GM21576 (cell line): ENCODE results near the gene RAB10.
"Not testable (repeated sequence)": the region's sequence is repeated elsewhere in the genome, so short reads cannot be mapped to it uniquely, and the experiment has no call there.

Experiments
- ATAC-seq: cut with Tn5 transposase; IDR thresholded peaks from one replicate; pipeline ENCODE4 v1.9.1; 2021; ENCODE audit warnings: mild to moderate bottlenecking, moderate library complexity; ENCODE audit not compliant: unreplicated experiment

RAB10 gene

DNA sequence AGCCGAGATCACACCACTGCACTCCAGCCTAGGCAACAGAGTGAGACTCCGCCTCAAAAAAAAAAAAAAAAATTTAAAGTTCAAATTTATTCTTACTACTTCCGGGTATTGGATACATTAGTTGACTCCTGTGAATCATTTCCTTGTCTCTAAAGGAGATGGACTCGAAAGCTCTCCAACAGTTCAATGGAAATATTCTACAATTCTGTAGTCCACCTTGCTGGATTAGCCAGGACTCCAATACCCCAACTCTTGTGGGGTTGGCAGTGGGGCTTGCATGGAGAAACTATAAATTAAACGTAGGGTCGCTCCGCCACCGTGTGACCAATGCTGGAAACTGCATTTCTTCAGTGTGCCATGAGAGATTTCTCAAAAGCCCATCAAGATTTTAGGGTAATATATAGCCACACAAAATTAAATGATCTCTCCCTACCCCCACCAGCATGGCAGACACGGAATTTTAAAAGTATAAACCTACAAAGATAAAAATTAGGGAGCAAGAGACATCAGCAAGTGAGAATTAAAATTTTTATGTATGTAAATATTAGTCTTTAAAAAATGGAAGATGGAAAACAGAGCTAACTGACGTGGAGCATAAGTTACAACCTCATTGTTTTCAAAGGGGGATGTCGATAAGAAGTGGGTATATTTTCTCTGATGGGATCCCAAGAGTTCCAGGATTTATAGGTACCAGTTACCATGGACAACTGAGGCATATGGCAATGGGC lies 111.2 kb downstream of the RAB10 start:
- ATAC-seq = no peak

DNA sequence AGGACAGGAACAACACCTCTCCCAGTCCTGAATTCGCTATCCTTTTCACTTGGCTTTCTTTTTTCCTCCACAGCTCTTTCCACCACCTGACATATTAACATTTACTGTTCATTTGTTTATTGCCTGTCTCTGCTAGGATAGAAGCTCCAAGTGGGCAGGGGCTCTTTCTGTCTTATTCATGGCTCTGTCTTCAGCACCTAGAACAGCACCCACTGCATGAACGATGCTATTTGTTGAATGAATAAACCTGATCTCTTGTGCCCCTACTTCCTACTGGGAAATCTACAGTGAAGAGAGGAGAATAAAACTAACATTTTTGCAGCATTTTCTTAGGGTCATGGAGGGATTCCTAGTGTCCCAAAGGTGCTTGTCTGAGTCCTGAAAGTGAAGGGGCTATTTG lies 114.6 kb downstream of the RAB10 start:
- no peak for ATAC-seq

GRCh38 chr2:26150243-26150642 lies 116.4 kb downstream of the RAB10 start:
- ATAC-seq = no peak

GRCh38 chr2:26157580-26157979 lies 123.7 kb downstream of the RAB10 start:
- no peak for ATAC-seq

DNA sequence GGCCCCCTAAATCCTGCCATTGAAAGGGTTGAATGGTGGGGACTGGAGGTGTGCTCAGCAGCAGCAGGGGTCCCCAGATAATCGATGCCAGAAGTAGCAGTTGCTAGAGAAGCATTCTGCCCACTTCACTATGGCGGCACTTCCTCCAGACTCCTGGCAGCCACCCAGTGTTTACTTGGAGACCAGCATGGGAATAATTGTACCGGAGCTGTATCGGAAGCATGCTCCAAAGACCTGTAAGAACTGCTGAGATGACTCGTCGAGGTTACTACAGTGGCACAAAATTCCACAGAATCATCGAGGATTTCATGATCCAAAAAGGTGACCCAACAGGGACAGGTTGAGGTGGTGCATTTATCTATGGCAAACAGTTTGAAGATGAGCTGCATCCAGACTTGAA lies 128.0 kb downstream of the RAB10 start:
- no peak for ATAC-seq

DNA sequence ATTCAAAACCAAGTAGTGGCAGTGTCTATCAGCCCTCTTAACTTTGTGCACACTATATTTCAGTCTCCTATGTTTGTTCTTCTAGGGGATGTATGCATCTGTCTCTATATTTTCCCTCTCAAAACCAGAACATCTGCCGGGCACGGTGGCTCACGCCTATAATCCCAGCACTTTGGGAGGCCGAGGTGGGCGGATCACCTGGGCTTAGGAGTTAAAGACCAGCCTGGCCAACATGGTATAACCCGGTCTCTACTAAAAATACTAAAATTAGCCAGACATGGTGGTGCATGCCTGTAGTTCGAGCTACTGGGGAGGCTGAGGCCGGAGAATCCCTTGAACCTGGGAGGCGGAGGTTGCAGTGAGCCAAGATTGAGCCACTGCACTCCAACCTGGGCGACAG lies 129.1 kb downstream of the RAB10 start:
- ATAC-seq = no peak

DNA sequence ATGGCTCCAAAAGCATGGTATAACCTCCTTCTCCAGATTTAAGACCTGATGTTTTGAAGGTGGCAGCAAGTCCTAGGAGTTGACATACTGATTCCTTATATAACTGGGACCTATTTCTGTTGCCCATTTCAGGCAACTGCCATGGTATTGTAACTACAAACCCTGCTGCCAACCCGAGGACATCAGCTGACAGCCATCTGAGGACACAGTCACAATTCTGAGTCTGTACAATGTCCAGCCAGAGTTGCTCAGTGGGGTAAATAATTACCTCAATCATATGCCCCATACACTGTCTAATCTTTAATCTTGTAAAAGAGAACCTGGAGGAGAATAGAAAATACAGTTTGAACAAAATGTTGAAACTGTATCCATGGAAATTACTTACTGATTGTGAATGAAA lies 130.3 kb downstream of the RAB10 start:
- ATAC-seq = no peak

- no peak for ATAC-seq
Measured at GRCh38 chr2:26164641-26165211, 130.8 kb downstream of the RAB10 start.

DNA sequence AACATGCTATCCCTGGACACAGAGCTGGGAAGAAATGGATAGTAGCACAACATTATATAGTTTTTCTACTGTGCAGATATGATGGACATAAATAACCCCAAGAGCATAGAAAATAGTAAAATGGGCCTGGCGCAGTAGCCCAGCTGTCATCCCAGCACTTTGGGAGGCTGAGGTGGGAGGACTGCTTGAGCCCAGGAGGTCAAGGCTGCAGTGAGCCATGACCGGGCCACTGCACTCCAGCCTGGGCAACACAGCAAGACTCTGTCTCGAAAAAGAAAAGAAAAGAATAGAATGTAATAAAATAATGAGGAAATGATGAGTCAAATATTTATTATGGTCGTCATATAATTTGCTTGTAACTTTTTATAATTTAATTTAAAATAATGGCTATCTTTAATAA lies 131.5 kb downstream of the RAB10 start:
- ATAC-seq = no peak

DNA sequence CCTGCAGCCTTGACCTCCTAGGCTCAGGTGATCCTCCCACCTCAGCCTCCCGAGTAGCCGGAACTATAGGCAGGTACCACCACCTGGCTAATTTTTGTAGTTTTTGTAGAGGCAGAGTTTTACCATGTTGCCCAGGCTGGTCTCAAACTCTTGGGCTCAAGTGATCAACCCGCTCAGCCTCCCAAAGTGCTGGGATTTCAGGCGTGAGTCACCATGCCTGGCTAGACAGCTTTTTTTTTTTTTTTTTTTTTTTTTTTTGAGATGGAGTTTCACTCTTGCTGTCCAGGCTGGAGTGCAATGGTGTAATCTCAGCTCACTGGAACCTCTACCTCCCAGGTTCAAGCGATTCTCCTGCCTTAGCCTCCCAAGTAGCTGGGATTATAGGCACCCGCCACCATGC lies 132.7 kb downstream of the RAB10 start:
- not testable (repeated sequence) for ATAC-seq

- ATAC-seq = no peak
Measured at GRCh38 chr2:26168785-26169184, 134.9 kb downstream of the RAB10 start.

DNA sequence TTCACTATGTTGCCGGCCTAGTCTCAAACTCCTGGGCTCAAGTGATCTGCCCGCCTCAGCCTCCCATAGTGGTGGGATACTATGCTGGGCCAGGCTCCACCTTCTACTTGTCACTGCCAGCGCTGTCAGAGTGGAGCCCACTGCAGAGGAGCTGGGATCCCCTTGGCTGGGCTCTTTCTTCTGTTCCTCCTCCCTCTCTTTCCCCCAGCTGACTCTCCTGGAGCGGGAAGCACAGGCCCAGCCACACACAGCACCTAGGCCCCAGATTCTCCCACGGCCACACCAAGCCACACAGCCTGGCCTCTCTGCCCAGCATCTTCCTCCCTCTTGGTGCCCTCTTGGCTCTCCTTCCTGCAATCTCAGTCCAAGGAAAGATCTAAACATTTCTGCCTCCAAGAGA lies 135.3 kb downstream of the RAB10 start:
- ATAC-seq = no peak

GRCh38 chr2:26169681-26170414 lies 136.0 kb downstream of the RAB10 start:
- ATAC-seq = no peak

- no peak for ATAC-seq
Measured at GRCh38 chr2:26170795-26171194, 136.9 kb downstream of the RAB10 start.

DNA sequence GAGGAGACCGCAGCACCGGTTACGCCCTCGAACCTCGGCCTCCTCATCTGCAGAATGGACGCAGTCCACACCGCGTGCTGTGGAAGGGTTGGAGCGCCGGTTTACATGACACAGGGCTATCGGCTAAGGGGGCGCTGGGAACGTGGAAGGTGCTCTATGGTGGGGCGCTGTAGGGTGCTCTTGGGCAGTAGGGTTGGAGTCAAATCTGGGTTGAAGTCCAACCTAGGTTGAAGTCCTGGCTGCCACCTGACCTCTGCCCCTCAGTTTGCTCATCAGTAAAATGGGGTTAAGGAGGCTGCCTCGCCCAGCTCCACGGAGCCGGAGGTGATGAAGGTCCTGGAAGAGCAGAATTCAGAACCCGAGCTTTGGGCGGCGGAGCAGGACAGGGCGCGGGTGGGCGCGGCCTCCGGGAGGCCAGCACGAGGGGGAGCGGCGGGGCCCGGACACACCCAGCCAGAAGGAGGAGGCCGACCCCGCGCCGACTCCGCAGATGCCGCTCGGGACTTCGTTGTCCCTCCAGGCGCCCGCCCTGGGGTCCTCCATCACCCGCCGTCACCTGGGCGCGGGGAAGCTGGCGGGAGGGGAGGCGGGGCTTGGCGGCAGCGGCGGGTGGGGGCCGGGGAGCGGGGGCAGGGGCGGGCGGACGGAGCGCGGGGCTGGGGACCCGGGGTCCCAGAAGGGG lies 138.4 kb downstream of the RAB10 start:
- ATAC-seq = no peak

GRCh38 chr2:26172871-26173775 lies 139.2 kb downstream of the RAB10 start, which contains the start of gene GAREM2:
TSS of gene GAREM2 (plus strand) at chr2:26173088. CDS start at chr2:26173221, 133 bp downstream.
- no peak for ATAC-seq

GRCh38 chr2:26173776-26174482 lies 140.0 kb downstream of the RAB10 start:
- ATAC-seq = no peak

GRCh38 chr2:26174691-26175465 lies 141.0 kb downstream of the RAB10 start:
- ATAC-seq = no peak
